Progenitor cell of endocrine pancreas (in vitro differentiated cells): ENCODE measurements around the gene ZNF407. TPM values are rescaled to one million over a fixed set of nuclear protein-coding genes. Genes with fewer than 3 reads are reported as not detected.
"Not testable (repeated sequence)": the region's sequence is repeated elsewhere in the genome, so short reads cannot be mapped to it uniquely, and the experiment has no call there.

ENCODE experiments used
- DNase-seq: peaks from one replicate; pipeline ENCODE4 v3.0.0; 2021; ENCODE audit warnings: low spot score; ENCODE audit not compliant: unreplicated experiment
- H3K27ac Mint-ChIP-seq: 2 replicates; pipeline ENCODE4 v1.8.0; 2021; ENCODE audit warnings: mild to moderate bottlenecking, moderate library complexity, mixed read lengths
- H3K27me3 Mint-ChIP-seq: 2 replicates; pipeline ENCODE4 v1.8.0; 2021; ENCODE audit warnings: mixed read lengths
- H3K36me3 Mint-ChIP-seq: 2 replicates; pipeline ENCODE4 v1.8.0; 2022; ENCODE audit warnings: mixed read lengths; ENCODE audit not compliant: insufficient read depth
- H3K4me1 Mint-ChIP-seq: 2 replicates; pipeline ENCODE4 v1.8.0; 2021; ENCODE audit warnings: low read depth, mixed read lengths
- H3K4me3 Mint-ChIP-seq: 2 replicates; pipeline ENCODE4 v1.8.0; 2021; ENCODE audit warnings: low read depth, mild to moderate bottlenecking, moderate library complexity, mixed read lengths
- H3K9me3 Mint-ChIP-seq: 2 replicates; pipeline ENCODE4 v1.8.0; 2021; ENCODE audit warnings: low read depth, mixed read lengths
- total RNA-seq: library from RNA; stranded (reverse); gene quantifications from 2 replicates; pipeline ENCODE4 v1.2.1, GENCODE V29; 2021
- TF ChIP-seq, protein P1 (sequence below): fragments of 200-600 bp; sonication (generic); IDR thresholded peaks from one replicate; pipeline ENCODE4 v1.5.0; 2021; ENCODE audit warnings: antibody characterized with exemption, mild to moderate bottlenecking; ENCODE audit not compliant: unreplicated experiment

Gene ZNF407
- total RNA-seq, 1 donor from 2014 or later = 18.1 TPM

DNA sequence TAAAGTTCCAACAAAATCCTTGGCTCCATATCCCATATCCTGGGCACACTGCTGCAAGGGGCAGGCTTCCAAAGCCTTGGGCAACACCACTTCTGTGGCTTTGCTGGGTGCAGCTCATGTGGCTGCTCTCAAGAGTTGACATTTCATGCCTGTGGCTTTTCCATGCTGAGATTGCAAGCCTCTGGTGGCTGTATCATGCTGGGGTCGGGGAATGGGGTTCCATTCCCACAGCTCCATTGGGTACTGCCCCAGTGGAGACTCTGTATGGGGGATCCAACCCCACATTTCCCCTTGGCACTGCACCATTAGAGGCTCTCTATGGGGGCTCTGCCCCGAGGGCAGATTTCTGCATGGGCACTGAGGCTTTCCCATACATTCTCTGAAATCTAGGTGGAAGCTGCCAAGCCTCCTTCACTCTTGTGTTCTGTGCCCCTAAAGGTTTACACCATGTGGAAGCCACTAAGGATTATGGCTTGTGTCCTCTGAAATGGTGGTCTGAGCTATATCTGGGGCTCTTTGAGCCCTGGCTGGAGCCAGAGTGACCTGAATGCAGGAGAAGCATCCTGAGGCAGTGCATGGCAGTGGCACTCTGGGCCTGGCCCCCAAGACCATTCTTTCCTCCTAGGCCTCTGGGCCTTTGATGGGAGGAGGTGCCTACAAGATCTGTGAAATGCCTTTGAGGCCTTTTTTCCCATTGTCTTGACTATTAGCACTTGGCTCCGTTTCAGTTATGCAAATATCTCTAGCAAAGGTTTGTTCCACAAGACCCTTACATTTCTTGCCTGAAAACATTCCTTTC is 503.4 kb downstream of the ZNF407 start:
- Mint-ChIP-seq H3K4me3 (no peak overlapping the region), H3K36me3 (no peaks in the 10 kb centered on the region), H3K27me3 (peaks cover 3% of the 10 kb centered on the region), H3K9me3 (peaks cover 15% of the 10 kb centered on the region), H3K27ac (no peak overlapping the region), H3K4me1 (no peaks in the 10 kb centered on the region)
- TF ChIP-seq, protein P1, sequence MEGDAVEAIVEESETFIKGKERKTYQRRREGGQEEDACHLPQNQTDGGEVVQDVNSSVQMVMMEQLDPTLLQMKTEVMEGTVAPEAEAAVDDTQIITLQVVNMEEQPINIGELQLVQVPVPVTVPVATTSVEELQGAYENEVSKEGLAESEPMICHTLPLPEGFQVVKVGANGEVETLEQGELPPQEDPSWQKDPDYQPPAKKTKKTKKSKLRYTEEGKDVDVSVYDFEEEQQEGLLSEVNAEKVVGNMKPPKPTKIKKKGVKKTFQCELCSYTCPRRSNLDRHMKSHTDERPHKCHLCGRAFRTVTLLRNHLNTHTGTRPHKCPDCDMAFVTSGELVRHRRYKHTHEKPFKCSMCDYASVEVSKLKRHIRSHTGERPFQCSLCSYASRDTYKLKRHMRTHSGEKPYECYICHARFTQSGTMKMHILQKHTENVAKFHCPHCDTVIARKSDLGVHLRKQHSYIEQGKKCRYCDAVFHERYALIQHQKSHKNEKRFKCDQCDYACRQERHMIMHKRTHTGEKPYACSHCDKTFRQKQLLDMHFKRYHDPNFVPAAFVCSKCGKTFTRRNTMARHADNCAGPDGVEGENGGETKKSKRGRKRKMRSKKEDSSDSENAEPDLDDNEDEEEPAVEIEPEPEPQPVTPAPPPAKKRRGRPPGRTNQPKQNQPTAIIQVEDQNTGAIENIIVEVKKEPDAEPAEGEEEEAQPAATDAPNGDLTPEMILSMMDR = no peak
- DNase-seq = no peak

DNA sequence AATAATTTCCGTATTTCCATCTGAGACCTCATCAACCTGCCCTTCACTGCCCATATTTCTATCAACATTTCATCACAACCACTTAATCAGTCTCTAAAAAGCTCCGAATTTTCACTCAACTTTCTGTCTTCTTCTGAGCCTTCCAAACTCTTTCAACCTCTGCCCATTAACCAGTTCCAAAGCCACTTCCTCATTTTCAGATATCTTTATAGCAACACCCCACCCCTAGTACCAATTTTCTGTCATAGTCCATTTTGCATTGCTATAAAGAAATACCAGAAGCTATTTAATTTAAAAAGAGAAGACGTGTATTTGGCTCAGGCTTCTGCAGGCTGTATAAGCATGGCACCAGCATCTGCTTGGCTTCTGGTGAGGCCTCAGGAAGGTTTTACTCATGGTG is 504.2 kb downstream of the ZNF407 start:
- Mint-ChIP-seq H3K27ac (no peak overlapping the region), H3K36me3 (no peaks in the 10 kb centered on the region), H3K9me3 (peaks cover 15% of the 10 kb centered on the region), H3K27me3 (peaks cover 3% of the 10 kb centered on the region), H3K4me3 (no peak overlapping the region), H3K4me1 (no peaks in the 10 kb centered on the region)
- TF ChIP-seq, protein P1 = no peak
- no peak for DNase-seq

DNA sequence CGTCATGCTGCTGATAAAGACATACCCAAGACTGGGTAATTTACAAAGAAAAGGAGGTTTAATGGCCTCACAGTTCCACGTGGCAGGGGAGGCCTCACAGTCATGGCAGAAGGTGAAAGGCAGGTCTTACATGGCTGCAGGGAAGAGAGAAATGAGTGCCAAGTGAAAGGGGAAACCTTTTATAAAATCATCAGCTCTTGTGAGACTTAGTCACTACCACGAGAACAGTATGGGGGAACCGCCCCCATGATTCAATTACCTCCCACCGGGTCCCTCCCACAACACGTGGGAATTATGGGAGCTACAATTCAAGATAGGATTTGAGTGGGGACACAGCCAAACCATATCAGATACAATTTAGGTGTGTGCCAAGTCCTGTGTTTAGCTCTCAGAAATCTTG is 506.4 kb downstream of the ZNF407 start:
- not testable (repeated sequence) for H3K4me1 Mint-ChIP-seq, H3K36me3 Mint-ChIP-seq, H3K4me3 Mint-ChIP-seq, H3K27ac Mint-ChIP-seq, H3K27me3 Mint-ChIP-seq, DNase-seq
- peaks cover 14% of the 10 kb centered on the region for H3K9me3 Mint-ChIP-seq

DNA sequence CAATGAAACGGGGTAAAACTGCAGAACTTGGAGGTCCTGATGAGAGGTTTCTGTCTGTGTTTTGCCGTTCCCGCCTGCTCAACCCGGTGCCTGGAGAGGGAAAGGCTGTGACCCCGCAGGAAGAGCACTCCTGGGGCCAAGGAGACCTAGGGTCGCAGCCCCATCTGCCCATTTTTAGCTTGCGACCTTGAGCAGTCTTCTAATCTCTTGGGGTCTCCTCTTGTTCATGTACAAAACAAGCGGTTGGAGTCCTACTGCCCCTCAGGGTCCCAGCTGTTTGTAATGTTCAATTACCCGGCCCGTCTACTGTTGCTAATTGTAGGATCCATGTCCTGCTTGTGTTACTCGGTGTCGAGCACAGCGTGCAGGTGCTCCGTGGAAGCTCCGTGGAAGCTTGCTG is 506.8 kb downstream of the ZNF407 start:
- peaks cover 9% of the 10 kb centered on the region for H3K27me3 Mint-ChIP-seq
- no peak overlapping the region for H3K27ac Mint-ChIP-seq
- H3K4me1 Mint-ChIP-seq = no peaks in the 10 kb centered on the region
- peaks cover 12% of the 10 kb centered on the region for H3K9me3 Mint-ChIP-seq
- no peak overlapping the region for H3K4me3 Mint-ChIP-seq
- TF ChIP-seq, protein P1 = no peak
- no peak for DNase-seq
- no peaks in the 10 kb centered on the region for H3K36me3 Mint-ChIP-seq

DNA sequence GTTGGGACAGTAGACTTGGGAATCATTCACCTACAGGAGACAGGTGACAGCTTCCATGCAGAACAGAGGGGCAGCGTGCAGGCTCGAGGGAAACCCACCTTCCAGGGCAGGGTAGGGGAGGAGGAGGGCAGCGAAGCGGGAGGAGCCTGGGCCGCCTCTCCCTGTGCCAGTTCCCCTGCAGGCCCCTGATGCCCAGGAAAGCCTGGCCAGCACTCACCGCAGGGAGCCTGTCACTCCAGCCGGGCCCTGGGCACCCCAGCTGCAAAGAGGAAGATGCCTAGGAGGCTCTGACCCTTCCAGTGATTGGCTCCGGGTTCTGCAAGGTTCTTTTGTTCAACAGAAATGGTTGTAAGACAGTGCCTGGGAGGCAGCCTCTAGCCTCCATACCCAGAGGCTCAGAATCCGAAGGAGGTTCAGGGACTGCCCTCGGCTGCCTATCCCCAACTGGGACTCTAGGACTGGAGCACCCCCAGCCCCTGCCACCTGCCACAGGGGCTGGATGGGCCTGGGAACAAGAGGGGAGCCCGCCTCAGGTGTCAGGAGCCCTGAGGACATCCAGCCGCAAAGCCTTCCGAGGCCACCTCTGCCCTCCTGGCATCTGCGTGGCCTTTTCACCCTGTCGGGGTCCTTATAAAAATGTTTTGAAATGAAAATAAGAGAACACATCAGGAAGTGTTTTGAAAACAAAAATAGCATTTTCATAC is 508.0 kb downstream of the ZNF407 start:
- no peak for DNase-seq
- H3K4me1 Mint-ChIP-seq = no peaks in the 10 kb centered on the region
- no peaks in the 10 kb centered on the region for H3K36me3 Mint-ChIP-seq
- no peak overlapping the region for H3K27ac Mint-ChIP-seq
- TF ChIP-seq, protein P1 = no peak
- H3K4me3 Mint-ChIP-seq = no peak overlapping the region
- H3K9me3 Mint-ChIP-seq = peaks cover 8% of the 10 kb centered on the region
- H3K27me3 Mint-ChIP-seq = peaks cover 9% of the 10 kb centered on the region
